Stimulated activated CD4-positive, alpha-beta T cell treated with anti-CD3 and anti-CD28 coated beads, Interleukin-1b, Interleukin-23, amount 100 ng/mL, for 48 hours (primary cell): Measurements from ENCODE around the gene USO1.

ENCODE experiments used
- DNase-seq: peaks from one replicate; pipeline ENCODE4 v3.0.0-alpha.2; 2020

Gene USO1

GRCh38 chr4:75845992-75846391 lies 121.6 kb downstream of the USO1 start:
- DNase-seq, result no peak

DNA sequence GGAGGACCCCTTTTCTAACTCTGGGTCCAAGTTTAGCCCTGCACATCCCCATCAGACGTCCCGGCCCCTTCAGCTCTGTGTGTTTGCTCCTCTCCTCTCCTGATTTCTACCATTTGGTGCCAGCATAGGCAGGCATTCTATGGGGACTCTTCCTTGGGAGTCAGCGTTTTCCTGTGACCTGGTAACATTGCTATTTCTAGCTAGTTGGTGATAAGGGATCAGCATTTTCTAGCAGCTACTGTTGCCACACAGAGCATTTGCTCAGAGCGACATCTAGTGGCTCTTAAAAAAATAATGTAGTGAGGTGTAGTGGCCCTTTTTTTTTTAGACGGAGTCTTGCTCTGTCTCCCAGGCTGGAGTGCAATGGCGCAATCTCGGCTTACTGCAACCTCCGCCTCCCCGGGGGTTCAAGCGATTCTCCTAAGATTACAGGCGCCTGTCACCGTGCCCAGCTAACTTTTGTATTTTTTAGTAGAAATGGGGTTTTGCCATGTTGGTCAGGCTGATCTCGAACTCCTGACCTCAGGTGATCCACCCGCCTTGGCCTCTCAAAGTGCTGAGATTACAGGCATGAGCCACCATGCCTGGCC lies 123.9 kb downstream of the USO1 start:
- DNase-seq, result peak; percentile 16

DNA sequence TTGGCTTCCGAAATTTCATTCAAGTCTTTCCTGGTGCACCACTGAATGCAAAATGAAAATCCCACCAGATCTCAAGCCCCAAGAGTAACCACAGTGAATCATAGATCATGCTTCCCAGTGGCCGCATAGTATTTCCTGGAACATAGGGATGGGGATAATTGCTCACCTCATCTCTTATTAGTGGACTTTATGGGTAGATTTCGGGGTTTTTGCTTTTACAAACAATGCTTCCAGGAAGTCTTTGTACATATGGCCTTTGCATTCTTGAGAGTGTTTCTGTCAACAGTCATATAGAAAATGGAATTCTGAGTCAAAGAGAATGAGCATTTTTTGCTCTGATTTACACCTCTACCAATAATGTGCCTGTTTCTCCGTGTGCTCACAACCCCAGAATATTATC lies 124.5 kb downstream of the USO1 start:
- DNase-seq, result no peak

DNA sequence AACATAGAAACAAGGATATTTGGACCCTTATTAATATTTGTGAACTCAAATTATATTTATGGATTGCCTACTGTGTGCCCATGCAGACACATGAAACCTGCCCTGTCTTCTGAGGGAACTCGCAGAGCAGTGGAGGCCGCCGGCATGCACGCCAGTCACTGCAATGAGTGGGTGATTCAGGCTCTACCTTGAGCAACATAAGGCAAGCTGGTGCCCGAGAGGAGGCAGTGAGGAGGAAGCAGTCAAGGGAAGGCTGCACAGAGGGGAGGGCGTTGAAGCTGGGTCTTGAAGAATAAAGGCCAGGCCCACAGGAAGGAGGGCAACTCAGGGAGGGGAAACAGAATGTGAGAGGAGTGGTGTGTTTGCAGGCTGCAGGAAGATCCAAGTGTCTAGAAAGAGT lies 125.1 kb downstream of the USO1 start:
- DNase-seq, result no peak

GRCh38 chr4:75858721-75859120 lies 134.3 kb downstream of the USO1 start:
- DNase-seq, result no peak

DNA sequence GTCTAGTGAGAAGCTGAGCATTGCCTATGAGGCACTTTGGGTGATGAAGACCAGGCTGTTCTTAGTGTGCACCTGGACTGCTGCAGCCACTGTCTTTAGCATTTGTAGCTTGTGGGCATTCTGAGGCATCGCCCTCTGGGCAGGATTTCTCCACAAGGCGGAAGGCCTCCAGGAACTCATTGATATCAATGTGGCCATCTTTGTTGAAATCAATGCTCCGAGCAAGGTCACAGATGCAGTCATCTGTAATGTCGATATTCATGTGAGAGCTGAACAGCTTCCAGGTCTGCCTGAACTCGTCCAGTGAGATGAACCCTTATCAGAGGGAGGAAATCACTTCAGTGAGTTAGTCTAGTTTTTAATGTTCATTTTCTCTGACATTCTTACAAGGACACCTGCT lies 136.2 kb downstream of the USO1 start:
- DNase-seq, result no peak
